Stimulated activated CD8-positive, alpha-beta memory T cell treated with anti-CD3 and anti-CD28 coated beads, Interleukin-15, amount 100 ng/mL, for 4 hours (primary cell): ENCODE data around the gene KCTD15.

Experiments used
- DNase-seq, 2 donors: peaks; one replicate each; pipeline ENCODE4 v3.0.0-alpha.2; 2020; ENCODE audit warnings: low read depth in 2 of 2

Gene KCTD15

DNA sequence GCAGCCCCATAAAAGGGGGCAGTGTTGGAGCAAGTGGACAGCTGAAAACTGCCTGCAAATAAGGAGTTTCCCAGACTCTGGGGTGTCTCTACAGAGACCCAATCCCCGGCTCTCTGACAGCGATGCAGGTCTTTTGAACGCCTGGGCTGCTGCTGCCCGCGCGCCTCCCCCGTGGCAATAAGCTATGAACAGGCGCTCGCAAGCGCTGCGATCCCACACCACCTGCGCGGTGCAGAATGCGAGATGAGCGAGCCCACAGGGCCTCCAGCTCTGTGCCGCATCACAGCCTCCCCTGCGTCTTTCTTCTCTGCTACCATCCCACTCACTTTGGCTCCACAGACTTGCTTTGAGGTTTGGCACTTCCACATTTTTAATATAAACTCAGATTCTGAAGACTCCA lies 62.3 kb downstream of the KCTD15 start:
- no peak for DNase-seq

DNA sequence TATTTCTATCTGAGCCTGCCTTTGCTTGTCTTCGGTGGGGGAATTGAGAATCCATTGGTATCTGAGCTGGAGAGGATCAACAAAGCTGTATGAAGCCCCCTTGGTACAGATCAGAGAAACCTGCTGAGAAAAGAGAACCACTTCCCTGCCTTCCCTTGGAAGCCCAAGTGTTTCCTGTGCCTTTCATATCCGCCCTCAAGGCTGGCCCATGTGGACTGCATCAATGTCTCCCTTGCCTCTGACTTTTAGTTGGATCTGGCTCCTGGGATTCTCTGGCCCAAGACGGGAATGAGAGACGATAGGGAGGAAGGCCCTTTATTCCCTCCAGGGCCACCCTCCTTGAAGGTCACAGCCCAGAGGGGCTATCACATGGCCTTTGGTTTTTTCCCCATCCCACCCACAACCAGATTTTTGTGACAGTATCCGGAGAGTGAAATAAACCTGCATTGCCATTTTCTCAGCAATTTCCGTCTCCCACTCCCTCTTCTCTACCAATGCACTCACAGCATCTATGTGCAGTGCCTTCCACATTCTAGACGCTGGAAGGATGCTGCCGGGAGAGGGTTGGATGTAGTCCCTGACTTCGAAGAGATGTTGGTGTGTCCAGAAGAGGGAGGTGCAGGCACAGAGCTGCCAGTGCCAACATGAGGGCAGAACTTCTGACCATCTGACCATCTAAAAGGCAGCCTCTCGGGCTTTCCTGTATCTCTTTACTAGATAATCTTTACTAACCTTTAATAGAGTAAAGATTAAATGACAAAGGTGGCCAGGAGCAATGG lies 63.8 kb downstream of the KCTD15 start:
- no peak for DNase-seq

DNA sequence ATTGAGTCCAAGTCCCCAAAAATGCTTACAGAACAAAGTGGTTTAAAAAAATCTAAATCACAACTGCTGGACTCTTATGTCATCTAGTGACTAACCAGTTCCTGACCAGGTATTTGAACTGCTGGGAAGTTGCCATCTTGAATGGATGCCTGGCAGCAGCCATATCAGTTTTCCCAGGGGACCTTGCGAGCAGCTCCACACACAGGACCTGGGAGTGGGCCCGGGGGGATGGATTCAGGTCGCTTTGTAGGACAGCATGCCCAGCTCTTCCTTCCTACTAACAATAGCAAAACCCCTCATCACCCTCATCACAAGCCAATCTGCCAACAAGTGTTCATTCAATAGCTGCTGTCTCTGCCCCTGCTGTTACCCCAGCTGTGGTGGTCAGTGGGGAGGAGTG lies 65.3 kb downstream of the KCTD15 start:
- DNase-seq: no peak

DNA sequence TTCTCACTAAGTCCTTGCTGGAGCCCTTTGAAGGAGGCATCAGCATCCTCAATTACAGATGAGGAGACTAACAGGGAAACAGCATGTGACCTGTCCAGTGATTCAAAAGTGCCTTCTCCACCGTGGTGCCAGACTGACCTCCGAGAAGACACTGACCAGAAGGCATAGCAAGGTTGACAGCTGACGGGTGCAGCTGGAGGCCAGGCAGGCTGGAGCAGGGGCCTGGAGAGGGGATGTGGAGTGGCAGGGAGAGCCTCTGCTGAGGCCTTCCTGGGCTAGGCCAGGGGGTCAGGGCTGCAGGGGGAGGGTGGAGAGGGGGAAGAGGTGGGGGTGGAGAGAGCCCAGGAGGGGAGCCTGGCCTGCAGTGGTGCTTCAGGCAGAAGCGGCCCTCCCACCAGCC lies 66.3 kb downstream of the KCTD15 start:
- no peak for DNase-seq

DNA sequence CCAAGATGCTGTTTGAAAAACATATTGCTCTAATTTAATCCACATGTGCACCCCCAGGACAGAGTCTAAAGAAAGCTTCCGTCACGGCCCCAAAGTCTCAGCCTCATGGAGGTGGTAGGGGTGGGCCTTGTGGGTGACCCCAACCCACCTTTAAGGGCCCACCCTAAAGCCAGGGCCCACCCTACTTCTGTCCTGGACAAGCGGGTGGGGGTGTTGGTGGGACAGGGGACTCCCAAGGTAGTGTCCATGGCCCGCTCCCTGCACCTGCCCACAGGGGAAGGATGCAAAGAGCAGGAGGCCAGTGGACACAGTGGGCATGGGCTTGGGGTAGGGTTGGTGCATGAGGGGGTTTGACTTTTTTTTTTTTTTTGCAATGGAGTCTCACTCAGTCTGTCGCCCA lies 66.8 kb downstream of the KCTD15 start:
- no peak for DNase-seq

DNA sequence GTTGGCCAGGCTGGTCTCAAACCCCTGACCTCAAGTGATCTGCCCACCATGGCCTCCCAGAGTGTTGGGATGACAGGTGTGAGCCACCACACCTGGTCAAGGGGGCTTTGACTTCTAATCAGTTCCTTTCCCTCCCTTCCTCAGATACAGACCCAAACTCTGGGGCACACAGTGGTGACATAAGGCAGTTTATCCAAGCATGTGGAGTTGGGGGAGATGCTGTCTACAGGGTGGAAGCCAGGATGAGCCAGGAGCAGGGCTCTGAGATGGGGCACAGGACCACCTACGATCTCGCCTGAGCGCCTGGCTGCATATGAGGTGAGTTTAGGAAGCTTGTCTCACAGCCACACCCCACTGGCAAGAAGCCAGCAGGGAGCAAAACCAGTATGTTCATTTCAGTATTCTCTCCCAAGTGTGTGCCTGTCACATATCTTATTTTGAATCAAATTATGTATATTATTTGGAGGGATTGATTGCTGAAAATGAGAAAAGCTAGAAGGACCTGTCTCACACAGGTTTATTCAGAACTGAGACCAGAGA lies 67.7 kb downstream of the KCTD15 start:
- no peak for DNase-seq

DNA sequence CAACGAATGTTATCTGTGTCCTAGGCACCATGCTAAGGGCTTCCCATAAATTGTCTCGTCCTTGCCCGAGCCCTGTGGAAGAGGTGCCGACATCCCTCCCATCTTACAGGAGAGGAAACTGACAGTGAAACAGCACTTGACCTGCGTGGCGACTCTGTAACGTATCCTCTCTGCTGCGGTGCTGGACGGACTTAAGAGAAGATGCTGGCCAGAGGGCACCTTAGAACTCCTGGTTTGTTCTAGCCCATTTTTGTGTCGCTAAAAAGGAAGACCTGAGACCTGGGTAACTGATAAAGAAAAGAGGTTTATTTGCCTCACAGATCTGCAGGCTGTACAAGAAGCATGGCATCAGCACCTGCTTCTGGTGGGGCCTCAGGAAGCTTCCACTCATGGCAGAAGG lies 68.6 kb downstream of the KCTD15 start:
- DNase-seq: no peak
